ENCODE results near the gene SH3TC1.

Gene SH3TC1

GRCh38 chr4:8258552-8259212 lies 59.6 kb downstream of the SH3TC1 start:
- Histone ChIP-seq H3K4me3 (ENCODE audit: low read depth, low read length) (no peak overlapping the region), H3K27ac (no peak overlapping the region), H3K27me3 (replicated peaks) (no peaks in the 10 kb centered on the region), H3K36me3 (replicated peaks) (no peaks in the 10 kb centered on the region)
- DNase-seq = no peak
- in situ Hi-C loops (cut with HindIII; ENCODE audit: low pct_ligation_motif_present, low sequenced_read_pairs) = loop anchor here (25.0 kb wide), 1 partner anchor 154 kb away; no protein-coding TSS in a partner anchor
- TF ChIP-seq CTCF (IDR thresholded peaks at IDR 0.05; ENCODE audit: low read depth, low read length, missing control alignments) = no peak

GRCh38 chr4:8259743-8260430 lies 60.8 kb downstream of the SH3TC1 start:
- TF ChIP-seq CTCF (IDR thresholded peaks at IDR 0.05; ENCODE audit: low read depth, low read length, missing control alignments) = no peak
- no peak overlapping the region for H3K4me3 ChIP-seq (ENCODE audit: low read depth, low read length)
- in situ Hi-C loops (cut with HindIII; ENCODE audit: low pct_ligation_motif_present, low sequenced_read_pairs) = loop anchor here (25.0 kb wide), 1 partner anchor 152 kb away; no protein-coding TSS in a partner anchor
- no peaks in the 10 kb centered on the region for H3K27me3 ChIP-seq (replicated peaks)
- H3K36me3 ChIP-seq (replicated peaks) = no peaks in the 10 kb centered on the region
- H3K27ac ChIP-seq = no peak overlapping the region
- no peak for DNase-seq

- Histone ChIP-seq H3K27ac (no peak overlapping the region), H3K36me3 (replicated peaks) (no peaks in the 10 kb centered on the region), H3K4me3 (ENCODE audit: low read depth, low read length) (no peak overlapping the region), H3K27me3 (replicated peaks) (no peaks in the 10 kb centered on the region)
- in situ Hi-C loops (cut with HindIII; ENCODE audit: low pct_ligation_motif_present, low sequenced_read_pairs) = loop anchor here (25.0 kb wide), 1 partner anchor 152 kb away; no protein-coding TSS in a partner anchor
- DNase-seq = peak; percentile 61
- peak; percentile 27 for TF ChIP-seq CTCF (IDR thresholded peaks at IDR 0.05; ENCODE audit: low read depth, low read length, missing control alignments)
Measured at GRCh38 chr4:8260656-8261111, 61.6 kb downstream of the SH3TC1 start.

- H3K4me3 ChIP-seq (ENCODE audit: low read depth, low read length) = no peak overlapping the region
Measured at GRCh38 chr4:8261851-8262535, 62.9 kb downstream of the SH3TC1 start.

More at GRCh38 chr4:8261851-8262535, 62.9 kb downstream of the SH3TC1 start:
- Histone ChIP-seq H3K27ac (no peak overlapping the region), H3K27me3 (replicated peaks) (no peaks in the 10 kb centered on the region), H3K36me3 (replicated peaks) (no peaks in the 10 kb centered on the region)
- no peak for TF ChIP-seq CTCF (IDR thresholded peaks at IDR 0.05; ENCODE audit: low read depth, low read length, missing control alignments)
- in situ Hi-C loops (cut with HindIII; ENCODE audit: low pct_ligation_motif_present, low sequenced_read_pairs) = loop anchor here (25.0 kb wide), 1 partner anchor 150 kb away; no protein-coding TSS in a partner anchor
- no peak for DNase-seq

Measured in brain microvascular endothelial cell (primary cell).